Astrocyte of the spinal cord (primary cell): ENCODE data around the gene ZFYVE21.

ENCODE experiments used
- DNase-seq: peaks from one replicate; pipeline ENCODE4 v3.0.0; 2011; ENCODE audit warnings: low read depth, low spot score
- H3K4me3 ChIP-seq: 2 replicates; pipeline ENCODE4 v1.5.1; 2011; ENCODE audit warnings: low read depth, mild to moderate bottlenecking, low read length, moderate library complexity
- in situ Hi-C: cut with HindIII; loops from 2 replicates; pipeline ENCODE4 v1.10.0; 2017; ENCODE audit warnings: low sequenced_read_pairs
- TF ChIP-seq, protein P1 (sequence below): IDR thresholded peaks from 2 replicates; pipeline ENCODE4 v1.5.1; 2012; ENCODE audit warnings: low read depth, mild to moderate bottlenecking, low read length, inconsistent platforms

Gene ZFYVE21

GRCh38 chr14:103729496-103730448, 14.2 kb downstream of the ZFYVE21 start:
- in situ Hi-C loops: no loop called here

DNA sequence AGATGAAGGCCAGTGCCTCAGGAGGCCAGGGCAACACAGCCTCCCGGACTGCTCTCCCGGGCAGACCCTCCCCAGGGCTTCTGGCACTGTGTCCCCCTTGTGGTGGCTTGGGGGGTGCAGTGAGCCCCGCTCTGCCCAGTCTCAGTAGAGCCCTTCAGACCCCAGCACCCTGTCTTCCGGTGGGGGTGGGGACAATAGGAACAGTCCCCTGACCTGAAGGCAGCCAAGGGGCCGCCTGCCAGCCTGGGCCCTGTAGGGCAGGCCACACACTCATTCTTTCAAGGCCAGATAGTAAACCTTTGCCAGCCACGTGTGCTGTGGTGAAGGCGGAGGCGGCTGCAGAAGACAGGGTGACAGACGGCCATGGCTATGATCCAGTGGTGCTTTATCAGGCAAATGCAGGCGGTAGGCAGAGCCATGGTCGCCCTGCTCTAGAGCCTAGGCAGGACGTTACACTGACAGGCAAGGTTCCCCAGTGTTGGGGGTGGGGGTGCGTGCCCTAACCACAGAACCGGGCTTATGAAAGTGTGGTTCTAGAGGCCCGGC, 15.0 kb downstream of the ZFYVE21 start:
- TF ChIP-seq, protein P1, sequence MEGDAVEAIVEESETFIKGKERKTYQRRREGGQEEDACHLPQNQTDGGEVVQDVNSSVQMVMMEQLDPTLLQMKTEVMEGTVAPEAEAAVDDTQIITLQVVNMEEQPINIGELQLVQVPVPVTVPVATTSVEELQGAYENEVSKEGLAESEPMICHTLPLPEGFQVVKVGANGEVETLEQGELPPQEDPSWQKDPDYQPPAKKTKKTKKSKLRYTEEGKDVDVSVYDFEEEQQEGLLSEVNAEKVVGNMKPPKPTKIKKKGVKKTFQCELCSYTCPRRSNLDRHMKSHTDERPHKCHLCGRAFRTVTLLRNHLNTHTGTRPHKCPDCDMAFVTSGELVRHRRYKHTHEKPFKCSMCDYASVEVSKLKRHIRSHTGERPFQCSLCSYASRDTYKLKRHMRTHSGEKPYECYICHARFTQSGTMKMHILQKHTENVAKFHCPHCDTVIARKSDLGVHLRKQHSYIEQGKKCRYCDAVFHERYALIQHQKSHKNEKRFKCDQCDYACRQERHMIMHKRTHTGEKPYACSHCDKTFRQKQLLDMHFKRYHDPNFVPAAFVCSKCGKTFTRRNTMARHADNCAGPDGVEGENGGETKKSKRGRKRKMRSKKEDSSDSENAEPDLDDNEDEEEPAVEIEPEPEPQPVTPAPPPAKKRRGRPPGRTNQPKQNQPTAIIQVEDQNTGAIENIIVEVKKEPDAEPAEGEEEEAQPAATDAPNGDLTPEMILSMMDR: peak; percentile 12
- in situ Hi-C loops: no loop called here
- DNase-seq: no peak
- H3K4me3 ChIP-seq: no peak overlapping the region

More at GRCh38 chr14:103729496-103730448, 14.2 kb downstream of the ZFYVE21 start:
- H3K4me3 ChIP-seq: no peak overlapping the region
- TF ChIP-seq, protein P1: no peak
- DNase-seq: no peak

DNA sequence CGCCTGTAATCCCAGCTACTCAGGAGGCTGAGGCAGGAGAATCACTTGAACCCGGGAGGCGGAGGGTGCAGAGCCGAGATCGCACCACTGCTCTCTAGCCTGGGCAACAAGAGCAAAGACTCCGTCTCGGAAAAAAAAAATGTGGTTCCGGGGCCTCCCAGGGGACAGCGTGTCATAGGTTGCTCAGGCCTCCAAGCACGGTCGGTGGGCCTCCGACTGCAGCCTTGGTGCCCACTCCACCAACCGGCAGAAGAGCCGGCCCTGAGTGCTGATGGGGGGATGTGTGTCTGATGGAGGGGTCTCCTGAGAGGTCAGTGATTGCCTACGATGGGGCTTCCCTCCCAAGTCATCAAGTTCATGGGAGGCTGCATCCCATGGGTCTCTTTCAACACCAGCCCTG, 15.9 kb downstream of the ZFYVE21 start:
- no peak for DNase-seq
- in situ Hi-C loops: no loop called here
- no peak overlapping the region for H3K4me3 ChIP-seq
- TF ChIP-seq, protein P1: no peak

DNA sequence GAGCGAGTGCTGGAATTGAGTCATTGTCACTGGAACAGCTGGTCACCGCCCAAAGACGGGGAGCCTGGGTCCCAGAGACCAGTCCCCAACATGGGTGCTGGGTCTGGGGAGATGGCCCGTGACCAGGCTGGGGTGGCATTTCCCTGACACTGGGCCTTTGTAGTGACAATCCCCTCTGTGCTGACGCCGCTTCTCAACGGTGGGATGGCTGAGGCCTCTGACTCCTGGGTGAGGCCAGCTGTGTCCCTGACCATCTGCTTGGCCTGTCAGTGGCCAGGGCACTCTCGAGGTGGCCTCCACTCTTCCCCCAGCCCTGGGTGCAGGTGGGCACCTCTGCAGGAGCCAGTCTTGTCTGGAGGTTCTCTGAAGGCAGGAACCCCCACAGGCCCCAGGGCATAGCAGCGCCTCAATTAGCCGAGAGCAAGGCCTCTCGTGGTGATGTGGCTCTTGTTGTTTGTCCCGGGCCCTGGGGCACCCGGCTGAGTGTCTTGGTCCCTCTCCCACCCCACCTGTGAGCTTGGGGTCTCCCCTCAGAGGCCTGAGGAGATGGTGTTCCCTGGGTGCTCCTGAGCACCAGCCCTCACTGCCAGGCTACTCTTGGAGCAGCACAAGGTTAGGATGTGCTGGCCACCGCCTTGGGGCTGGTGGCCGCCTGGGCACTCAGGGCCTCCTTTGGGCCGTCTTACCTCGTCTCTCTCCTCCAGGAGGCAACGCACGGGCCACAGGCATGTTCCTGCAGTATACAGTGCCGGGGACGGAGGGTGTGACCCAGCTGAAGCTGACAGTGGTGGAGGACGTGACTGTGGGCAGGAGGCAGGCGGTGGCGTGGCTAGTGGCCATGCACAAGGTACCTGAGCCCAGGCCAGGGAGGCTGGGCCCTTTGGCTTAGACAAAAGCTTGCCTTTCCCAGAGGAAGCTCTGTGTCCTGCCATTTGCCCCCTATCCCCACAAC, 16.6 kb downstream of the ZFYVE21 start:
- no peak for DNase-seq
- in situ Hi-C loops: no loop called here
- no peak overlapping the region for H3K4me3 ChIP-seq
- TF ChIP-seq, protein P1: no peak

- TF ChIP-seq, protein P1: no peak
- in situ Hi-C loops: no loop called here
- no peak for DNase-seq
Observed at GRCh38 chr14:103732868-103733620, 17.4 kb downstream of the ZFYVE21 start.

More at GRCh38 chr14:103732868-103733620, 17.4 kb downstream of the ZFYVE21 start:
- H3K4me3 ChIP-seq: no peak overlapping the region
